Stimulated activated CD4-positive, alpha-beta T cell treated with anti-CD3 and anti-CD28 coated beads, TNF-alpha, amount 100 ng/mL, for 4 hours (primary cell): ENCODE measurements around the gene DDX59.
"Not testable (repeated sequence)": the region's sequence is repeated elsewhere in the genome, so short reads cannot be mapped to it uniquely, and the experiment has no call there.

Source experiments
- DNase-seq, 3 experiments: peaks; one replicate each; pipeline ENCODE4 v3.0.0-alpha.2; 2020; ENCODE audit warnings: low read depth in 3 of 3

Gene DDX59

GRCh38 chr1:200670242-200671118, 773 bp upstream of the DDX59 start:
- DNase-seq: no peak

GRCh38 chr1:200668514-200669313, 993 bp downstream of the DDX59 start:
- DNase-seq: no peak

- no peak for DNase-seq
Observed at GRCh38 chr1:200666309-200666708, 3.4 kb downstream of the DDX59 start.

- DNase-seq: no peak
Observed at GRCh38 chr1:200665861-200666260, 3.8 kb downstream of the DDX59 start.

- no peak for DNase-seq
Observed at GRCh38 chr1:200660719-200661118, 9.0 kb downstream of the DDX59 start.

GRCh38 chr1:200659269-200659668, 10.4 kb downstream of the DDX59 start:
- DNase-seq: no peak

GRCh38 chr1:200658037-200658818, 11.5 kb downstream of the DDX59 start:
- DNase-seq: no peak

GRCh38 chr1:200654660-200655059, 15.0 kb downstream of the DDX59 start:
- DNase-seq: no peak

- DNase-seq: no peak
Observed at GRCh38 chr1:200653022-200653462, 16.7 kb downstream of the DDX59 start.

- no peak for DNase-seq
Observed at GRCh38 chr1:200652378-200652777, 17.3 kb downstream of the DDX59 start.

- no peak for DNase-seq
Observed at GRCh38 chr1:200646515-200646914, 23.2 kb downstream of the DDX59 start.

GRCh38 chr1:200644021-200644420, 25.7 kb downstream of the DDX59 start:
- no peak for DNase-seq

GRCh38 chr1:200642481-200642880, 27.2 kb downstream of the DDX59 start:
- DNase-seq: no peak

GRCh38 chr1:200640963-200641401, 28.7 kb downstream of the DDX59 start:
- DNase-seq: no peak

GRCh38 chr1:200640373-200640962, 29.2 kb downstream of the DDX59 start:
- DNase-seq: no peak

- DNase-seq: no peak
Observed at GRCh38 chr1:200638073-200638472, 31.6 kb downstream of the DDX59 start.

- DNase-seq: no peak
Observed at GRCh38 chr1:200636681-200637080, 33.0 kb downstream of the DDX59 start.

- DNase-seq: no peak
Observed at GRCh38 chr1:200634261-200635122, 35.2 kb downstream of the DDX59 start.

- no peak for DNase-seq
Observed at GRCh38 chr1:200631375-200631774, 38.3 kb downstream of the DDX59 start.

- not testable (repeated sequence) for DNase-seq
Observed at GRCh38 chr1:200630515-200630899, 39.2 kb downstream of the DDX59 start.
